Caco-2 (cell line): ENCODE data around the gene TMEM17. TPM values are rescaled to one million over a fixed set of nuclear protein-coding genes. Genes with fewer than 3 reads are reported as not detected.

ENCODE experiments used
- BruUV-seq: library from RNA; stranded (reverse); fragments of 400-500 nt; replicated peaks from 2 replicates; lab custom pipeline; 2021; lab: Mats Ljungman, UMichigan
- CTCF ChIA-PET: fragments of 300-600 bp; sonication (Branson Sonifier 250); formaldehyde crosslinking; loops from one replicate; lab custom pipeline; 2022; ENCODE audit warnings: antibody characterized with exemption; lab: Charles Lee
- POLR2A ChIA-PET: fragments of 300-600 bp; sonication (Branson Sonifier 250); formaldehyde crosslinking; loops from one replicate; lab custom pipeline; 2022; ENCODE audit warnings: antibody characterized with exemption; lab: Charles Lee
- DNase-seq, 2 experiments: peaks; one replicate each; pipeline versions ENCODE4 v3.0.0 to v3.0.0-alpha.2; 2020 to 2022
- H3K27me3 ChIP-seq: replicated peaks from 2 replicates; pipeline ENCODE4 v1.6.0; 2011; ENCODE audit warnings: low read length; ENCODE audit not compliant: control insufficient read depth, insufficient read depth
- H3K36me3 ChIP-seq: 2 replicates; pipeline ENCODE4 v1.5.1; 2011; ENCODE audit warnings: low read length; ENCODE audit not compliant: control insufficient read depth, insufficient read depth
- H3K4me1 ChIP-seq: fragments of 250-450 bp; sonication (Bioruptor Pico); 2 replicates; pipeline ENCODE4 v1.5.1; 2020; ENCODE audit warnings: mild to moderate bottlenecking
- H3K4me3 ChIP-seq: 2 replicates; pipeline ENCODE4 v1.5.1; 2011; ENCODE audit warnings: low read depth, mild to moderate bottlenecking, control low read depth, low read length
- H3K9me3 ChIP-seq: fragments of 250-450 bp; sonication (Bioruptor Pico); 2 replicates; pipeline ENCODE4 v1.5.1; 2020; ENCODE audit warnings: mild to moderate bottlenecking, moderate library complexity
- H3K27ac Mint-ChIP-seq: one replicate; pipeline ENCODE4 v1.8.0; 2022; ENCODE audit warnings: mixed read lengths; ENCODE audit not compliant: unreplicated experiment
- H3K27me3 Mint-ChIP-seq: one replicate; pipeline ENCODE4 v1.8.0; 2022; ENCODE audit warnings: mixed read lengths; ENCODE audit not compliant: insufficient read depth, unreplicated experiment
- H3K36me3 Mint-ChIP-seq: one replicate; pipeline ENCODE4 v1.8.0; 2022; ENCODE audit warnings: mild to moderate bottlenecking, mixed read lengths; ENCODE audit not compliant: insufficient read depth, unreplicated experiment
- H3K4me1 Mint-ChIP-seq: one replicate; pipeline ENCODE4 v1.8.0; 2022; ENCODE audit warnings: low read depth, mixed read lengths; ENCODE audit not compliant: unreplicated experiment
- H3K4me3 Mint-ChIP-seq: one replicate; pipeline ENCODE4 v1.8.0; 2022; ENCODE audit warnings: mild to moderate bottlenecking, moderate library complexity, mixed read lengths; ENCODE audit not compliant: unreplicated experiment
- H3K9me3 Mint-ChIP-seq: one replicate; pipeline ENCODE4 v1.8.0; 2022; ENCODE audit warnings: mixed read lengths; ENCODE audit not compliant: unreplicated experiment
- intact Hi-C: fragments of 100-400 bp; cut with micrococcal nuclease; formaldehyde crosslinking; loops from one replicate; pipeline ENCODE4 v1.10.0; 2022; ENCODE audit not compliant: unreplicated experiment
- total RNA-seq: library from RNA; stranded (reverse); gene quantifications from 2 replicates; pipeline ENCODE4 v1.2.3, GENCODE V29; 2022
- TF ChIP-seq, protein P1 (sequence below), 2 experiments: fragments of 200-600 bp in 1 of 2; IDR thresholded peaks; 1 replicate in 1 of 2; 2 replicates in 1 of 2; pipeline versions ENCODE4 v1.5.1 to v1.8.0; 2011 to 2022; ENCODE audit warnings: antibody characterized with exemption in 1 of 2, control low read depth in 1 of 2, inconsistent platforms in 1 of 2, low read depth in 1 of 2, low read length in 1 of 2, mild to moderate bottlenecking in 1 of 2, moderate library complexity in 1 of 2; ENCODE audit not compliant: insufficient read depth in 1 of 2, severe bottlenecking in 1 of 2, unreplicated experiment in 1 of 2

Gene TMEM17
- total RNA-seq, 1 experiment from 2014 or later, result 3.3 TPM

DNA sequence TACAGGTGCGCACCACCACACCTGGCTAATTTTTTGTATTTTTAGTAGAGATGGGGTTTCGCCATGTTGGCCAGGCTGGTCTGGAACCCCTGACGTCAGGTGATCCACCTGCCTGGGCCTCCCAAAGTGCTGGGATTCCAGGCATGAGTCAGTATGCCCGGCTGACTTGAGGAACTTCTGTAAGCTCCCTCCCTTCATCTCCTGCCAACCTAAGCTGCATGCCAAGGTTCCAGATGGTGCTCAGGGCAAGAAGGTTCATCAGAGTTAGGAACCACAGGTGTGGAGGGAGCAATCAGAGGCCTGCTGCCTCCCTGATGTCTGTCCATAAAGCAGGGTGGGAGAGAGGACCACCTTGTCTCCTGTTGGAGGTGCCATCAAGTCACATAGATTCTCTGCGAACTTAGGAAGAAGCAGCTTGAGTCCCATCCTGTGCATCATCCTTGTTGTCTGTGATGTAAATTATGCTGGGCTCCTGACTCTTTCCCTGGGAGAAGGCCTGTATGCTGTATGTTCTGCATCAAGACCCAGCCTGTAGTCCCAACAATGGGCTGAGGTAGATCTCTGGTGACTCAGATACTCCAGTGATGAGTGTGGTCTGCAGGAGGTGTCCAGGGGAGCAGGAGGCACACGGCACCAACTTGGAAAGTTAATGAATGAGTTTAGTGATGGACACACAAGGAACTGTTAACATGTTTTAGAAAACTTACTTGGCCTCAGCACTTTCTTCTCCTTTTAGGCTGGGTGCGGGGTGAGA, 53.1 kb downstream of the TMEM17 start:
- no peaks in the 10 kb centered on the region for H3K9me3 Mint-ChIP-seq
- no peaks in the 10 kb centered on the region for H3K36me3 Mint-ChIP-seq
- TF ChIP-seq, protein P1, sequence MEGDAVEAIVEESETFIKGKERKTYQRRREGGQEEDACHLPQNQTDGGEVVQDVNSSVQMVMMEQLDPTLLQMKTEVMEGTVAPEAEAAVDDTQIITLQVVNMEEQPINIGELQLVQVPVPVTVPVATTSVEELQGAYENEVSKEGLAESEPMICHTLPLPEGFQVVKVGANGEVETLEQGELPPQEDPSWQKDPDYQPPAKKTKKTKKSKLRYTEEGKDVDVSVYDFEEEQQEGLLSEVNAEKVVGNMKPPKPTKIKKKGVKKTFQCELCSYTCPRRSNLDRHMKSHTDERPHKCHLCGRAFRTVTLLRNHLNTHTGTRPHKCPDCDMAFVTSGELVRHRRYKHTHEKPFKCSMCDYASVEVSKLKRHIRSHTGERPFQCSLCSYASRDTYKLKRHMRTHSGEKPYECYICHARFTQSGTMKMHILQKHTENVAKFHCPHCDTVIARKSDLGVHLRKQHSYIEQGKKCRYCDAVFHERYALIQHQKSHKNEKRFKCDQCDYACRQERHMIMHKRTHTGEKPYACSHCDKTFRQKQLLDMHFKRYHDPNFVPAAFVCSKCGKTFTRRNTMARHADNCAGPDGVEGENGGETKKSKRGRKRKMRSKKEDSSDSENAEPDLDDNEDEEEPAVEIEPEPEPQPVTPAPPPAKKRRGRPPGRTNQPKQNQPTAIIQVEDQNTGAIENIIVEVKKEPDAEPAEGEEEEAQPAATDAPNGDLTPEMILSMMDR (IDR thresholded peaks at IDR 0.05; ENCODE audit: insufficient read depth in 1 of 2, low read depth in 1 of 2, low read length in 1 of 2, severe bottlenecking in 1 of 2, unreplicated experiment in 1 of 2), result no peak
- no peak for DNase-seq
- Histone ChIP-seq H3K9me3 (no peaks in the 10 kb centered on the region), H3K27me3 (no peaks in the 10 kb centered on the region), H3K4me3 (no peak overlapping the region), H3K4me1 (peaks cover 39% of the 10 kb centered on the region), H3K36me3 (no peaks in the 10 kb centered on the region)
- intact Hi-C loops, result loop anchor here (10.0 kb wide), 1 partner anchor 572 kb away; no protein-coding TSS in a partner anchor
- H3K4me1 Mint-ChIP-seq, result peaks cover 17% of the 10 kb centered on the region
- POLR2A ChIA-PET, result interaction anchor here (0.6 kb wide), 1 partner anchor 597 kb away, joined by 3 read pairs; no protein-coding TSS in a partner anchor
- no TSS peak for BruUV-seq
- no peaks in the 10 kb centered on the region for H3K27me3 Mint-ChIP-seq
- no peak overlapping the region for H3K4me3 Mint-ChIP-seq
- peak overlapping the region; percentile 15 for H3K27ac Mint-ChIP-seq
- CTCF ChIA-PET, result no interaction called here

DNA sequence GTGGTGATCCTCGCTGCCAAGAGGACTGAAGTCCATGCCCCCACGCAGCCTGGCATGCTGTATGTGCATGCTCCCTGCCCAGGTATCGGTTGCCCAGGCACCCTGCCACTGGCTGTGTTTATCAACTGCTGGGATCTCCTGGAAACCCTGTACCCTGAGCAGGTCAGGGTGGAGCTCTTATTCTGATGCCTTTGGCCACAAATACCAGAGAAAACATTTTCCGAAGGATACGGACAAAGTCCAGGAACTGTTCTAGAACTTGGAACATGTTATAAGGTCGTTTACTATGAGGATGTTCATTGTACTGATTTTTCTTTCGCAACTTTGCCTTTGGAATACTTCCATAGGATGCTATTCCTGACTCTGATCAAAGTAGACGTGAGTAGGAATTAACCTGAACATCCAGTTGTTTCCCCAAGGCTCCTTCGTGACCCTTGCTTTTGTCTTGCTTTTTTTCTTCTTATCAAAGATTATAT, 55.2 kb downstream of the TMEM17 start:
- POLR2A ChIA-PET, result no interaction called here
- no peak overlapping the region for H3K4me3 Mint-ChIP-seq

More for the DNA sequence above, 55.2 kb downstream of the TMEM17 start:
- H3K9me3 Mint-ChIP-seq, result no peaks in the 10 kb centered on the region
- BruUV-seq, result no TSS peak
- Histone ChIP-seq H3K4me1 (peaks cover 24% of the 10 kb centered on the region), H3K27me3 (no peaks in the 10 kb centered on the region), H3K36me3 (no peaks in the 10 kb centered on the region), H3K9me3 (no peaks in the 10 kb centered on the region), H3K4me3 (no peak overlapping the region)
- no peaks in the 10 kb centered on the region for H3K27me3 Mint-ChIP-seq
- no peak overlapping the region for H3K27ac Mint-ChIP-seq
- H3K36me3 Mint-ChIP-seq, result no peaks in the 10 kb centered on the region
- intact Hi-C loops, result loop anchor here (10.0 kb wide), 1 partner anchor 574 kb away; no protein-coding TSS in a partner anchor
- CTCF ChIA-PET, result interaction anchor here (0.5 to 0.9 kb wide), 2 partner anchors 63 to 327 kb away, joined by 3 read pairs; no protein-coding TSS in a partner anchor
- TF ChIP-seq, protein P1 (IDR thresholded peaks at IDR 0.05; ENCODE audit: insufficient read depth in 1 of 2, low read depth in 1 of 2, low read length in 1 of 2, severe bottlenecking in 1 of 2, unreplicated experiment in 1 of 2), result no peak
- DNase-seq, result no peak
- H3K4me1 Mint-ChIP-seq, result peaks cover 9% of the 10 kb centered on the region

Other genes with a start within 250 kb of the TMEM17 start
- 120 and 123 TPM in 2 replicates for gene EHBP1, start 199.5 kb upstream of the TMEM17 start, total RNA-seq